Endothelial cell of umbilical vein (primary cell): ENCODE measurements around the gene ZNF407. TPM values are rescaled to one million over a fixed set of nuclear protein-coding genes. Genes with fewer than 3 reads are reported as not detected.

Source experiments
- BruUV-seq: library from RNA; stranded (reverse); fragments of 400-500 nt; replicated peaks from 2 replicates; lab custom pipeline; 2021; lab: Mats Ljungman, UMichigan
- CTCF ChIA-PET: fragments of 300-600, 350-600 bp; sonication (Branson Sonifier 250); formaldehyde crosslinking; loops from one replicate; lab custom pipeline; 2021; ENCODE audit warnings: antibody characterized with exemption, inconsistent platforms; lab: Charles Lee
- POLR2A ChIA-PET: fragments of 300-600, 350-600 bp; sonication (Branson Sonifier 250); formaldehyde crosslinking; loops from one replicate; lab custom pipeline; 2021; ENCODE audit warnings: antibody characterized with exemption, inconsistent platforms; lab: Charles Lee
- DNase-seq: peaks from one replicate; pipeline ENCODE4 v3.0.0-alpha.2; 2011; ENCODE audit warnings: low read depth, low spot score
- FAIRE-seq: peaks from 2 replicates; lab custom pipeline; 2011; peaks lifted over from hg19 to GRCh38; lab: Jason Lieb, UNC
- H2AFZ ChIP-seq: 2 replicates; pipeline ENCODE4 v1.6.0; 2012; ENCODE audit warnings: low read depth, low read length, control low read depth, inconsistent platforms
- H3K27ac ChIP-seq: 2 replicates; pipeline ENCODE4 v1.5.1; 2011; ENCODE audit warnings: low read depth, mild to moderate bottlenecking, control low read depth, low read length, moderate library complexity; ENCODE audit not compliant: insufficient read depth
- H3K27me3 ChIP-seq, 2 experiments: 2 replicates each; pipeline versions ENCODE4 v1.6.0 to v1.6.1; 2011; ENCODE audit warnings: low read length in 2 of 2, mixed read lengths in 1 of 2; ENCODE audit not compliant: control insufficient read depth in 2 of 2, insufficient read depth in 2 of 2
- H3K36me3 ChIP-seq, 2 experiments: 2 replicates in 1 of 2; 3 replicates in 1 of 2; pipeline ENCODE4 v1.5.1; 2011; ENCODE audit warnings: low read length in 2 of 2, mild to moderate bottlenecking in 1 of 2, moderate library complexity in 1 of 2; ENCODE audit not compliant: control insufficient read depth in 2 of 2, insufficient read depth in 2 of 2; ENCODE audit errors: extremely low read depth in 1 of 2
- H3K4me1 ChIP-seq: 3 replicates; pipeline ENCODE4 v1.5.1; 2011; ENCODE audit warnings: mild to moderate bottlenecking, low read length; ENCODE audit not compliant: control insufficient read depth, insufficient read depth; ENCODE audit errors: extremely low read depth
- H3K4me2 ChIP-seq: 2 replicates; pipeline ENCODE4 v1.6.1; 2011; ENCODE audit warnings: low read length, control low read depth, mixed read lengths; ENCODE audit not compliant: insufficient read depth
- H3K4me3 ChIP-seq, 3 experiments: fragments of 200-600 bp in 1 of 3; sonication (generic), shearing (Covaris generic) in 1 of 3; replicated peaks in 1 of 3; 2 replicates each; pipeline ENCODE4 v1.5.1; 2011 to 2016; ENCODE audit warnings: control low read depth in 3 of 3, low read length in 3 of 3, mild to moderate bottlenecking in 2 of 3, inconsistent platforms in 1 of 3, low read depth in 1 of 3, moderate library complexity in 1 of 3; ENCODE audit not compliant: insufficient read depth in 1 of 3
- H3K79me2 ChIP-seq: 2 replicates; pipeline ENCODE4 v1.6.0; 2012; ENCODE audit warnings: low read length, inconsistent platforms; ENCODE audit not compliant: control insufficient read depth, insufficient read depth
- H3K9ac ChIP-seq: replicated peaks from 2 replicates; pipeline ENCODE3; 2011; ENCODE audit warnings: low read length, control low read depth; ENCODE audit not compliant: insufficient read depth; ENCODE audit errors: extremely low read depth
- H3K9me1 ChIP-seq: replicated peaks from 3 replicates; pipeline ENCODE4 v1.6.0; 2011; ENCODE audit warnings: mild to moderate bottlenecking, low read length; ENCODE audit not compliant: control insufficient read depth, insufficient read depth; ENCODE audit errors: extremely low read depth
- H3K9me3 ChIP-seq: replicated peaks from 2 replicates; pipeline ENCODE4 v1.5.1; 2012; ENCODE audit warnings: low read length, inconsistent platforms; ENCODE audit not compliant: control insufficient read depth, insufficient read depth
- H4K20me1 ChIP-seq: replicated peaks from 2 replicates; pipeline ENCODE3; 2011; ENCODE audit warnings: mild to moderate bottlenecking, low read length; ENCODE audit not compliant: control insufficient read depth, insufficient read depth; ENCODE audit errors: extremely low read depth
- JUN ChIP-seq: IDR thresholded peaks from 2 replicates; pipeline ENCODE4 v1.6.1; 2011; ENCODE audit warnings: borderline replicate concordance, low read depth; ENCODE audit not compliant: insufficient read length, insufficient read depth
- MYC ChIP-seq: IDR thresholded peaks from one replicate; pipeline ENCODE4 v1.6.1; 2011; ENCODE audit warnings: mild to moderate bottlenecking, low read depth, low read length
- POLR2AphosphoS5 ChIP-seq: IDR thresholded peaks from 2 replicates; pipeline ENCODE4 v1.6.1; 2012; ENCODE audit warnings: low read depth, mild to moderate bottlenecking, control low read depth, low read length, moderate library complexity; ENCODE audit not compliant: insufficient read depth
- dilution Hi-C: fragments of 300-500 bp; cut with MboI; formaldehyde crosslinking; loops from one replicate; pipeline ENCODE4 v1.15.0; 2019; ENCODE audit warnings: low sequenced_read_pairs; ENCODE audit not compliant: extremely low pct_ligation_motif_present
- intact Hi-C: fragments of 100-400 bp; cut with micrococcal nuclease; formaldehyde crosslinking; loops from one replicate; pipeline ENCODE4 v1.10.0; 2022
- polyA plus RNA-seq, 4 experiments: library from polyadenylated mRNA; depleted of rRNA in 3 of 4; stranded (reverse) in 3 of 4; unstranded in 1 of 4; fragments of >200 nt; gene quantifications; 2 replicates each; pipeline versions ENCODE4 v1.2.1 to v1.2.3, GENCODE V29; 2011 to 2012; ENCODE audit warnings: missing spikeins in 1 of 4
- total RNA-seq: library from RNA; stranded (reverse); gene quantifications from 2 replicates; pipeline ENCODE4 v1.2.3, GENCODE V29; 2021
- TF ChIP-seq, protein P1 (sequence below): IDR thresholded peaks from 2 replicates; pipeline ENCODE4 v1.6.1; 2011; ENCODE audit not compliant: insufficient read depth, insufficient read length
- TF ChIP-seq, protein P2 (sequence below), 2 donors: IDR thresholded peaks; 1 replicate in 1 of 2; 2 replicates in 1 of 2; pipeline ENCODE4 v1.5.1; 2011; ENCODE audit warnings: low read length in 2 of 2, mild to moderate bottlenecking in 2 of 2, moderate library complexity in 2 of 2, control low read depth in 1 of 2, inconsistent platforms in 1 of 2, low read depth in 1 of 2; ENCODE audit not compliant: insufficient read depth in 1 of 2; ENCODE audit errors: extremely low read depth in 1 of 2

Gene ZNF407
- total and polyA plus RNA-seq, 2 donors (not counting 3 experiments of a cell fraction or from before 2014, with no cell fraction given) = 3.8 to 20.1 TPM

DNA sequence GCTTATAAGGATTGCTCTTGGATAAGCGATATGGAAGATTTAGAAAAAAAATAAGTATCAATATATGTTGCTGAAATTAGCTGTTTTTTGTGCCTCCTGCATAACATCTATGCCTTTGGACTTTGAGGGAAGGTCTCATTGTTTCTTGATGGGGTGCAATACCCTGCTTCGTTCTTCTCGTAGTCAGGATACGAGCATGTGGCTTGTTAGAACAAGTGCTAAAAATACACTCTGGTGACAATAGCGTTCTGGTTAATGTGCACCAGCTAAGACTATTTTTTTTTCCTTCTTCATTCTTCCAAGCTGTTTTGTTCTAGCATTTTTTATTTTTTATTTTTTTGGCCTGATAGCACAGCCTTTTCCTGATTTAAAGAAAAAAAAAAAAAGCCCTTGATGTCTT, 97.5 kb downstream of the ZNF407 start:
- H3K27me3 ChIP-seq = no peaks in the 10 kb centered on the region
- H3K9me3 ChIP-seq = no peaks in the 10 kb centered on the region
- no peaks in the 10 kb centered on the region for H3K9me1 ChIP-seq
- no peak overlapping the region for H3K4me3 ChIP-seq
- no TSS peak for BruUV-seq
- no peak for TF ChIP-seq MYC
- TF ChIP-seq POLR2AphosphoS5 = no peak
- TF ChIP-seq, protein P1, sequence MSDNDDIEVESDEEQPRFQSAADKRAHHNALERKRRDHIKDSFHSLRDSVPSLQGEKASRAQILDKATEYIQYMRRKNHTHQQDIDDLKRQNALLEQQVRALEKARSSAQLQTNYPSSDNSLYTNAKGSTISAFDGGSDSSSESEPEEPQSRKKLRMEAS = no peak
- TF ChIP-seq JUN = no peak
- intact Hi-C loops (no loop called here), dilution Hi-C loops (no loop called here)
- POLR2A ChIA-PET = no interaction called here
- no peak overlapping the region for H3K4me2 ChIP-seq
- CTCF ChIA-PET = interaction anchor here (1.2 to 1.7 kb wide), 2 partner anchors 11 to 53 kb away, joined by 5 read pairs; no protein-coding TSS in a partner anchor
- no peak overlapping the region for H2AFZ ChIP-seq
- DNase-seq (no peak), FAIRE-seq (no peak)
- H3K36me3 ChIP-seq = no peaks in the 10 kb centered on the region
- H3K27ac ChIP-seq = no peak overlapping the region
- peaks cover 2% of the 10 kb centered on the region for H4K20me1 ChIP-seq
- no peaks in the 10 kb centered on the region for H3K79me2 ChIP-seq
- H3K4me1 ChIP-seq = no peaks in the 10 kb centered on the region
- H3K9ac ChIP-seq = no peak overlapping the region

DNA sequence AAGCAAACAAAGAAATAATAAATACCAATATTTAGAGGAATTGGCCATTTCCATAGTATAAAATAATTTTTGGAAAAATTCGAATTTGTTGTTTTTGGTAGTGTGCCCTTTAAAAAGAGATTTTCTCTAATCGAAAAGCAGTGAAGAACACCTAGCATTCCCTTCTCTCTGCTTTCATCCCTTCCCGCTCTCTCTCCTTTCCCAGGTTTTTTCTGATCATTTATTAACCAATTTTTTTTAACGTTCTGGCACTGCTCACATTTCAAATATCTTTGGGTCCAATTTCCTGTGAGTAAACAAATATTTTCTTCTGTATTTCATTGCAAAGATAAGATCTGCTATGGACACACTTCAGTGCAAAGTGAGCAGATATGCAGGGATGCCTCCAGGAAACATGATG, 101.2 kb downstream of the ZNF407 start:
- Histone ChIP-seq H3K4me1 (no peaks in the 10 kb centered on the region), H3K4me2 (no peak overlapping the region), H2AFZ (no peak overlapping the region), H3K9me3 (no peaks in the 10 kb centered on the region), H3K27me3 (no peaks in the 10 kb centered on the region), H3K4me3 (no peak overlapping the region), H3K9ac (no peak overlapping the region), H3K79me2 (no peaks in the 10 kb centered on the region), H3K9me1 (no peaks in the 10 kb centered on the region), H3K36me3 (no peaks in the 10 kb centered on the region), H3K27ac (no peak overlapping the region), H4K20me1 (peaks cover 2% of the 10 kb centered on the region)
- intact Hi-C loops (no loop called here), dilution Hi-C loops (no loop called here)
- CTCF ChIA-PET = no interaction called here
- no TSS peak for BruUV-seq
- no peak for DNase-seq
- POLR2A ChIA-PET = no interaction called here
- FAIRE-seq = no peak
- TF ChIP-seq, protein P2, sequence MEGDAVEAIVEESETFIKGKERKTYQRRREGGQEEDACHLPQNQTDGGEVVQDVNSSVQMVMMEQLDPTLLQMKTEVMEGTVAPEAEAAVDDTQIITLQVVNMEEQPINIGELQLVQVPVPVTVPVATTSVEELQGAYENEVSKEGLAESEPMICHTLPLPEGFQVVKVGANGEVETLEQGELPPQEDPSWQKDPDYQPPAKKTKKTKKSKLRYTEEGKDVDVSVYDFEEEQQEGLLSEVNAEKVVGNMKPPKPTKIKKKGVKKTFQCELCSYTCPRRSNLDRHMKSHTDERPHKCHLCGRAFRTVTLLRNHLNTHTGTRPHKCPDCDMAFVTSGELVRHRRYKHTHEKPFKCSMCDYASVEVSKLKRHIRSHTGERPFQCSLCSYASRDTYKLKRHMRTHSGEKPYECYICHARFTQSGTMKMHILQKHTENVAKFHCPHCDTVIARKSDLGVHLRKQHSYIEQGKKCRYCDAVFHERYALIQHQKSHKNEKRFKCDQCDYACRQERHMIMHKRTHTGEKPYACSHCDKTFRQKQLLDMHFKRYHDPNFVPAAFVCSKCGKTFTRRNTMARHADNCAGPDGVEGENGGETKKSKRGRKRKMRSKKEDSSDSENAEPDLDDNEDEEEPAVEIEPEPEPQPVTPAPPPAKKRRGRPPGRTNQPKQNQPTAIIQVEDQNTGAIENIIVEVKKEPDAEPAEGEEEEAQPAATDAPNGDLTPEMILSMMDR (IDR thresholded peaks at IDR 0.05; ENCODE audit: extremely low read depth in 1 of 2, insufficient read depth in 1 of 2, low read depth in 1 of 2, low read length in 2 of 2) = no peak
